Measurements from ENCODE around the gene IGF1. TPM values are rescaled to one million over a fixed set of nuclear protein-coding genes. Genes with fewer than 3 reads are reported as not detected.

IGF1 gene
- total RNA-seq, 1 donor from 2014 or later = 72.9 TPM

DNA sequence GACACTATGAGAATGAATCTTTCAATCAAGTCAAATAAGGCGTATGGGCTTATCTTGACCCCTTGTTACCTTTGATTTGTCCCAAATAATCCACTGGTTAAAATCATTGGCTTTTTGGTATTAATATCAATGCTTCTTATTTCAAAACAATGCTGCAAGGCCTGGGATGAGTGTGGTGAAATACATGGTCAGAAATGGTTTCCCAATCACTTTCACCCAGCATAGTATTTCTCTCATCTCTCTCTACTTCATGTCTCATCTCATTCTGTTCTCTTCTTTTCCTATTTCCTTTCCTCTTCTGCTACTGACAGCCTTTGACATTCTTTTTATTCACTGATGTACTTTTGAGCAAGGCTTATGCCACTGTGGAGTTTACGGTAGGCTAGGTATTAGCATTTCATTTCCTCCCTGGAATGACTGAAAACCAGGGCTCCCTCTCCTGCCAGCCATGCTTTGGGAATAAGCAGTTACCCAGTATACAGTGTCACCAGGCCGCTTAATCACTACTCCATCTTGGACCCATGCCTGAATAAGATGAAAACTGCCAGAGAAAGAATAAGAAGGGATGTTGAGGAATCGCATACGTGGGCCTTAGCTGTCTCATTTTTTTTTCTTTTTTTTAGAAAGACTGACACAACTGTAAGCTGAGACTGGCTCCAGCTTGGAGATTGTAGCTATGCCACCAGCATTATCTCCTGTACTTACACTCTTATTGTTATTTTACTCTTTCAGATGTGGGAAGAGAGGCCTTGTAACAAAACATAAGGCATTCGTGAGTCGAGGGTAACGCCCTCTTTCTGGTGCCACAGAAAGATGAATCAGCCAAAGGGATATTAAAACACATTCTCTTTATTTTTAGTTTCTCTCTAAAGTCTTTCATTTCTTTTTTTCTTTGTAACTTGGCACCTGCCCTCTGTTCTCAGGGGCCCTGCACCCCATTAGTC, 53.5 kb downstream of the IGF1 start:
- no peak for DNase-seq

DNA sequence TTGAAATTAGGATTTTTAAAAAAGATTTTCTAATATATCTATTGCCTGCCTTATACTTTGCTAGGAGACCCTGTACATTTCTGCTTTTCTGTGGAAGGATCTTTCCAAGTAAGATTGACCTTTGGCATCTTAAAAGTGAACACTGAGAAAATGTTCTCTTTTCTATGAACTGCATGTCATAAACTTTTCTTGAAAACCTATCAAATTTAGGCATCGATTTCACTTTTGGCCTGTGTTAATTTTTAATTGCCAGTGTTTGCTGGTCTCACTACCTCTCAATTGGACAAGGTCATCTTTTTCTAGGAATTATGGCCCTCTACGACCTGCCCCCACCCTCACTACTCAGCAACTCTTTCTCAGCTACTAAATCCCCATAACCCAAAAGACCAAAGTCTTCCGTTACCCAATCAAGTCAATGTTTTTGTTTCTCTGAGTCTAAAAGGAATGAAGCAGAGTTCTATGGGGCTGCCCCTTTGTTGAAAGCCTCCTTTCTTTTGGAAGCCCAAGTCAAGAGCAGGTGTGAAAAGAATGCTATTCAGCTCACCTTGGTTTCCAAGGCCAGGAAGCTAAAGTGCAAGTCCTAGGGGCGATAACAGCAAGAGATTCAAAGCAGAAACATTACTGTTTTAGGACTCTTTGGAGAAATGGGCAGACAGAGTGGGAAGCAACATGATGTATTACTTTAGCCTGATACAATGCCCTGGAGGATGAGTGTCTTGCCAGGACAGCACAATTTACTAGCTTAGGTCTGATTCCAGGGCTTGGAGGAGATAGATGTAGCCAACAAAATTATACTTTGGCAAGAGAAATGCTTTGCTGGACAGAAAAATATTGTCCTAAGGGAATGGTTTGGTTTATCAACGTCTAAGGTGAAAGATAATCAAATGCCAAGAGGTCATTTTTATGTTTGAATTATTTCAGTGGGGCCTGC, 55.0 kb downstream of the IGF1 start:
- no peak for DNase-seq

DNA sequence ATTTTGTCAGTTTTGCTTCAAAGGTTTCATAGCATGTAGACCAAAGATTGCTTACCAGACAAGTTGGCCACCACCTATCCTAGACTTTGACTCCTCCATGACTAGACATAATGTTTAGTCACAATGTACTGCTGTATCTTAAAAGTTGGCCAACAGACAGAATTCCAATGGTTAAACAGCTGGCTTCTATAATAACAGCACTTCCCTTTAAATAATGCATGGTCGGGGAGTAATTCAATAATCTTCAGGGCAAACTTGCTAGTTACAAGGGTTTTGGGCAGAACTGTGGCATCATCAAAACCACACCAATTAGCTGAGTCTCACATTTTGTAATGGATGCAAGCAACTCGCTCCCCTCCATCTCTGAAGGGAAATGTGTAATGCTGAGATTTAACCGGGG, 56.9 kb downstream of the IGF1 start:
- DNase-seq = no peak

DNA sequence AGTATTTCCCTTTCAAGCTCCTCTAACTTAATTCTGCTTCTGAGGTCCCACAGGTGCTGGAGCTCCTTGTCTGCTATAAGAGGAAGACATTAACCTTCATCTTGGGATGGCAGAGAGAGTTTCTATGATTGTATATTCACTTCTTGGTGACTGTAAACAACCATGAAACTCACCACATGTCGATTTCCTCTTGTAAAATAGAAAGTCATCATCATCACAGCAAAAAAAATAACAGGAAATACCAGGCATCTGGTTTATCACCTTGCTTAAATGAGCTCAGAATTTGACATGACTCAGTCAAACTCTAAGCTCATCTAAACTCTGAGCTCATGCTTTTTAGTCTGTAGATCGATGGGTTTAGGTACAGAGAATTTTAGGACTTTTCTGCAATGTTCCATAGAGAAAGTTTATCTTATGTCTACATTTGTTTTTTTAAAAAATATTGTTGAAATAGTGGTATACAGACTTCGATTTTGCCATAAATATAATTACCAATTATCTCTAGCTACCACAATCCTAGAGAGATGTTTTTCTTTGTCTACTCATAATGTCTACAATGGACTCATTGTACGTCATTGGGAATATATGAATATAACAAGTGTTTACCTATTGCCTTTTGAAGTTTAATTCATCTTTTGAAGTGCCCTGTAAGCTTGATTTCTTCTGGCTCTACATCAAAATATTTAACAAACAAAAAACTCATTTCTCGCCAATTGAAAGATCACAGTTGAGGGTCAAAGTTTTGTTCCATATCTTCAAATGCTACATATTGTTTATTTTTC, 58.4 kb downstream of the IGF1 start:
- DNase-seq = no peak

DNA sequence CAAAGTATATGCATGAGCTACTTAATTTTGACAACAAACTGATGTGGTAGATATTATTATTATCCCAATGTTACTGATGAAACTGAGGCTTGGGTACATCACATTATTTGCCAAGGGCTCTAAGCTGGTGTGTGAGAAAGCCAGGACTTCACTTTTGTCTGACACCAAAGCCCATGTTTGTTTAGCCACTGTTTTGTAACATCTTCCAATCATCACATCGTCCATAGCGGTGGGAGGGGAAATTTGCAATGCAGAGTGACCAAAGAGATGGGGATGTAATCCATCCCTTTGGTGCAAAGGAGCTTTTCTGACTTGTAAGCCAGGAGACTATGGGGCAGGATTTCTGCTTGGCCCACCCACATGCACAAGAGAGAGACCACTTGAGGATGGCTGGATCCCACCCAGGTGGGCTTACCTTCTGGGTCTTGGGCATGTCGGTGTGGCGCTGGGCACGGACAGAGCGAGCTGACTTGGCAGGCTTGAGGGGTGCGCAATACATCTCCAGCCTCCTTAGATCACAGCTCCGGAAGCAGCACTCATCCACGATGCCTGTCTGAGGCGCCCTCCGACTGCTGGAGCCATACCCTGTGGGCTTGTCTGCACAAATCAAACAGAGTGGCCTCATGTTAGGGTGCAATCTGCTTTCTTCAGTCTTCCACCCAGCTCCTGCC, 61.1 kb downstream of the IGF1 start:
- no peak for DNase-seq

DNA sequence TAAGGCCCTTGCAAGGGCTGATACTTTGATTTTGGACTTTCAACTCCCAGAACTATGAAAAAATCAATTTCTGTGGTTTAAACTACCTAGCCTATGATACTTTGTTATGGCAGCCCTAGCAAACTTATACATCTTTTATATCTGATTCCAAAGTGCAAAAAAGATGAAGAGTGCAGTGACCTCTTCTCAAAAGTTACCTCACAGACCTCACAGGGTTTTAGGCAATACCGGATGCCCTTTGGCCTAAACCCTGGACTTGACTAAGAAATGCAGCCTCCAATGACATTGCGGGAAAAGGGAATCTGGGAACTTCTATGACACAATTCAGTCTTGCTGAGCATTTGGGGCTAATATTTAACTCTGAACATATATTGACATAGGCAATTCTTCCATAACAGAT, 63.3 kb downstream of the IGF1 start:
- no peak for DNase-seq

DNA sequence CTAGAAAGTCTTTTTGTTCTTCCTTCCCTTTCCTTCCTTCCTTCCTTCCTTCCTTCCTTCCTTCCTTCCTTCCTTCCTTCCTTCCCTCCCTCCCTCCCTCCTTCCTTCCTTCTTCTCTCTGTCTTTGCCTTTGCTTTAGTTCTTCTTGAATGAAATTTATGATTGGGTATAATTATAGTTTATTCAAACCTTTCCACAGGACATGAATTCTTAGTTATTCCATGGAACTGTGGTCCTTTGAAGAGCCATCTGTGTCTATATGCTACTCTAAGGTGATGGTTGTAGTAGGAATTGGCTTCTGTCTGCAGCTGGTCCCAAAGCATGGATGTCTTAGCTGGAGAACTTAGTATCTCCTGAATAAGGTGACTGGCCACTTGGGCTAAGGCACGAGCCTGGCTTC, 64.8 kb downstream of the IGF1 start:
- DNase-seq = no peak

DNA sequence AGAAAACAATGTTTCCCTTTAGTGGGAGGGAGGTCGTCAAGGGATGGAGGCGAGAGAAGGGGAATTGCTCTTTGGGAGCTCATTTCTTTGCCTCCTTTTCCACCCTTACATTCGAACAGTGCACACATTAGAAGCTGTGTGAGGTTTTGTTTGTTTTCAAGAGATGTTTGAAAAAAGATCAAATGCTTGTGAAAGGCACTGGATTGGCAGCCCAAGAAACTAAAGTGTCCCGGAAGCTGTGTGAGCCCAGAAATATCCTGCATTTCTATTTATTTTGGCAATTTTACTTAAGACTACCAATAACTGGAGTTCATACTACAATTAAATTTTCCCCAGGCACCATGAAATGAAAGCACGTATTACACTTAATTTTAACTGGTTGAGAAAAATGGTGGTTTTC, 67.0 kb downstream of the IGF1 start:
- no peak for DNase-seq

DNA sequence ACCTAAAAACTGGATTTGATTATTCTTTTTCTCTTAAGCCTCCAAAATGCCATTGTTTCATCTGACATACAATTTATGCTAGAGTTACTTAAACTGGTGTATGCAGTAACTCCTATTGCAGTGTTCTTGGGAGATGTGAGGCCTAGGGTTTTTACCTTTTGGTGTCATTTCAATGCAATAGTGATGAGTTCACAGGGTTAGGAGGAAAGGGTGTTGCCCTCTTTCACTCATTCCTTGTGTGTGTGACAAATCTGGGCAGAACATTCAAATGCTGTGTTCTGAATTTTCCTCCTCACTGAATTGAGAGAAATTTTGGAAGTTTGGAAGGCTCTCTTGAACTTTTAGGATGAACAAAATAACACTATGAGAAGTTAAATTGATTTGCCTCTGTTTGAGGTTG, 69.9 kb downstream of the IGF1 start:
- DNase-seq = no peak

DNA sequence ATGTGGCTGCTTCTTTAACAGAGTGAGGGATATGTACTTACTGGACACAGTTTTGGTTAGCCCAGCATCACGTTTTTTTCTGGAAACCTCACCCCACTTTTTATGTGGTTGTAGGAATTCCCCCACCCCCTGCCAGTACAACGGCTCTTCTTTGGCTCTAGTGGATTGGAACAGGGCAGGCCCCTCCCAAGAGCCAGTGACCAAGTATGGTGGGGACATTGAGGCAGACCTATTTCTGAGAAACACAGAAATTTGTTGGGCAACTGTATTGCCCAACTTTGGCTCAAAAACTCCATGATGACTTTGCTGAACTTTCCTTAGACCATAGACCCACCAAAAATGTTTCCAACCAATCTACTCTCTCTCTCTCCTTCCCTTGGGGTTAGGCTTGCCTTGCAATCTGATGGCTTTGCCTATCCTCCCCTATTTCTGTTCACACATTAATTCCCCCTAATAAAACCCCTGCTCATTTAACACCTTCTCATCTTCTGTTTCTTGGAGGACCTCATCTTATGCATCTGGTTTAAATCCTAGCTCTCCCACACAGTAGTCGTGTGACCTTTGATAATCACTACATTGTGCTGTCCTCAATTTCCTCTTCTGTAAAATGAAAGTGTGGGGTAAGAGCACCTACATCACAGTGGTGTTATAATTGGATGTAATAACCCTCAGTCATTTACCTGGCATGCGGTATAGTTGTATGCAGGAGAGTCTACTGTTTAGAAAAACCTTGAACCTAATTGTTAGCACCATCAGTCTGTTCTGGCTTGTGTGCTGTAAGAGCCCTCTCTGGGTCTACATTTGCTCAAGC, 71.7 kb downstream of the IGF1 start:
- DNase-seq = no peak

DNA sequence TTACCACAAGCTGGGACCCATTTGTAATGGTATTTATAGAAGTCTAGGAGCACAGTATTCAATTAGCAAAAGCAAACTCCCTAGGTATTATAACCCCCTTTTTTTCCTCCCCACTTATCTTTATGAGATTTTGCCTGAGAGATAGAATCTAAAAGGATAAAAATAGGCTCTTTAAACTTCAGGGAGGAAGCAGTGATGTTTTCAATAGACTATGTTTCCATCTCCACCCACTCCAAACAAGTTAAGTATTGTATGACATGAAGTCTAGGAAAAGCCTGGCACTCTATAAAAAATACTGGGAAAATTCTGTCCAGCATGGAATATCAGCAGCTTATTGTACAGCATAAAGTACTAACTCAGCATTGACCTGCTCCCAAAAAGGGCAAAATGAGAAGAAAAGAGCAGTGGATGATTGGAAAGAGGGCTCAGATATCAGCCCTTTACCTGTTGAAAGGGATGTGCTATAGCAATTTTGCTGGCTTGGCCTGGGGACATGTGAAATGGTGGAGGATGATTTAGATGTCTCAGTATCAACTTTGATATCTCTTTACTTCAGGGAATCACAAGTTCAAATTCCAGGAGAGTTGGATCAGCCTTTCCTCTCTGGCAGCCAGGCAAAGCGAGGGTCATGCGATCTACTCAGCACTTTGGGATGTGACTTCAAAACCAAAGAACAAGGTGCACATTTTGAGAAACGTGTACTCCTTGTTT, 72.4 kb downstream of the IGF1 start:
- DNase-seq = no peak

DNA sequence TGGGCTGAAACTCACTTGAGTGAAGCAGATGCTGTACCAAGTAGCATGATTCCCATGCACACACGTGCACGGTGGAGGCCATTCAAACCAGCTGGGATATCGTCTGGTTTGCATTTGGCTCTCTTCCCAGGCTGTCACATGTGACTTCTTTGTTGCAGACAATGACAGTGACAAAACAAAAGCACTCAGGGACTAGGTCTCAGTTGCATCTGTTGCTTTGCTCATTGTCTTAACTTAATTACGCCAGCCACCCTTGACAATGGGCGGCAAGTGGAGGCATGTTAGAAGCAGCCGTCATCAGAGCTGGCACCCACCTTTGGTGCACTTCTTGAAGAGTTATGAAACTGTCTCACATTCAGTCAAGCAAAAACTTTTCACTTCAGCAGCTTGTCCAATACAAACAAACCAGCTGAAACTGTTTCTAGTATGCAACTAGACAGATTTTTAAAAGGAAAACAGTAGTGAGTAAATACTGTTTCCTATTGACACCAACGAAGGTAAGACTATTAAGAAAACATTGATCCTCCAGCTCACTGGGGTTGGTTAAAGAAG, 74.3 kb downstream of the IGF1 start:
- peak; percentile 89 for DNase-seq

DNA sequence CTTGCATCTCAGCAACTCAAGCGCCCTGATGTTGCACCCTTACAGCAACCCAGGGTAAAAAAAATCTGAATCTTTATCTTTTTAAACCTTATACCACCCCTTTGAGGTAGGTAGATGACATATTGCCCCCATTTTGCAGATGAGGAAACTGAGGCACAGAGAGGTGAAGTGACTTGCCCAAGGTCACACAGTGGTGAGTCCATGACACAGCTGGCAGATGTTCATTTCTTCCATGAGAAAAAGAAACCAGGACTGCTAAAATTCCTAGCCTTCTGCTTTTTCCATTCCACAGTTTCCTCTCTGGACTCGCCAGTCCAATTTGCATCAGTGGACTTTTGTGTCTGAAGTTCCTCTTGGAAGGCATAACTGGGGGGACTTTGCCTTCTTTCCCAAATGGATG, 79.3 kb downstream of the IGF1 start:
- no peak for DNase-seq

DNA sequence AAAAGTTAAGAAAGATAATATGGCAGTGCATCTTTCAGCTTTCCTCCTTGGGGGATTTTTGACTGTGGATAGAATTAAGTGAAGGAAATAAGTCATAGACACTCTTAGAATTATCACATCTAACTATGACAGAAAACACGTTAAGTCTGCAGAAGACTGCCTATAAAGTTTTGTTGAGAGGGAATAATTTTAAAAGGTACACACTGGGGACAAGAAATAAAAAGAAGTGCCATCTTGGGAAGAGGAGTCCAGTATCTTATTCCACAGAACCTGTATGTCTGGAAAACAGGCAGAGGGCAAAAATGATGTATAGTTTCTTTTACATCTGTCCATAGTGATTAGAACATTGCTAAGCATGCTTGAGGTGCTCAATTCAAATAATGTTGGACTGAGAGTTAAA, 80.7 kb downstream of the IGF1 start:
- DNase-seq = no peak

DNA sequence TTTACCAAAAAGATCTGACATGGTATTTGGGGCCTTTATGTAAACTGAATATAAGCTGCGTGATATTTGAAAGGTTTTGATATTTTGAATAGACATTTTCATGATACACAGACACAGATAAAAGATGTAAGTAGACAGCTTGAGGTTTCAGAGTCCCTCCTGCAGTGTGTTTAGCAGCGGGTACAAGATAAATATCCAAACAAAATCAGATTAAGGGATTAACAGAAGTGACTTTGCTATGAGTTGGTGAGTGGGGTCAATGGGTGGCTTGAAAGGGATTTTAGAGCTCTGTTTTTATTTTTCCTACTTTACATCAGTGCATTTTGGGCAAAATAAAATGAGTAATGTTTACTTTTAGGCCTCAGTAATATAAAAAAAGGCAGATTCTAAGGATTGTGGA, 84.1 kb downstream of the IGF1 start:
- DNase-seq = no peak

DNA sequence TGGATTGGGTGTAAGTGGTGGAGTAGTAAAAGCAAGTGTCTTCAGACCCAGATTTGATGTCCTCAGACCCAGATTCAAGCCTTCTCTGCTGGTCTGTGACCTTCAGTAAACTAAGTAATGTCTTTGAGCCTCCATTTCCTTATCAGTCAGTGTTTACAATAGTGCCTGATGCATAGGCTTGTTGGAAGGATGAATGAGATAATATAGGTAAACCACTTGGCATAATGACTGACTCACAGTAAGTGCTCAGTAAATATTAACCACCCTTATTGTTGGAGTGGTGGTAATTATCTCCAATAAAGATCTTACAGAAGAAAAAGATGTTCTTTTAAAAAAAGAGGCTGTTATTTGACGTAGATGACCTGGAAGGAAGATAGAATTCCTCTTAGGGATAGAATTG, 86.2 kb downstream of the IGF1 start:
- DNase-seq = no peak

DNA sequence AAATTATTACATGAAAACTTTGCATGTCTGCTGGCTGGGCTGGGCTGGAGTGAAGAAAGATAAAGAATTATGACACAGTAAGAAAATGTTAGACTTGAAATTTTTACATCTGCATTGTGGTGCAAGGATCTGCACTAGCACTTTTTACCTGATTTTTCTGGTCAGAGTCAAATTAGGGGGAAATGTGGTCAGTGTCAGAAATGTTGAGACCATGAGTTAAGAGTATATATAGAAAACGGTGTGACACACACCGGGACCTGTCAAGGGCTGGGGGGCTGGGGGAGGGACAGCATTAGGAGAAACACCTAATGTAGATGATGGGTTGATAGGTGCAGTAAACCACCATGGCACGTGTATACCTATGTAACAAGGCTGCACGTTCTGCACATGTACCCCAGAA, 90.3 kb downstream of the IGF1 start:
- DNase-seq = no peak

DNA sequence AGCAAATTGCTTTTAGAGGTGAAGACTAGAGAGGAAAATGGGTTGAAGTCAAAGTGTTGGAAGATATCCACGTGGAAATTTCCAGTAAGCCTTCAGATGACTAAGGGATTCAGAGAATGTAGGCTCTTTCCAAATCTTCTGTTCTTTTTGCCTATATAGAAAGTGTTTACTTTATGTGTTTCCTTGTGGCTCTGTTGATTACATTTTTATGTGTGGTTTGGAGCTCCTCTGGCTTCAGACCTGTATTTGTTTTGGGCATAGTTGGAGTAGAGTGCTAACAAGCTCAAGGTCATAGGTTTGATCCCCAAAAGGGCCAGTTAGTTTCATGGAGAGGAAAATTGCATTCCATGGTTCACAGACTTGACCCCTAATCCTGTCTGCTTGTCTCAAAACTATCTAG, 91.9 kb downstream of the IGF1 start:
- DNase-seq = no peak

DNA sequence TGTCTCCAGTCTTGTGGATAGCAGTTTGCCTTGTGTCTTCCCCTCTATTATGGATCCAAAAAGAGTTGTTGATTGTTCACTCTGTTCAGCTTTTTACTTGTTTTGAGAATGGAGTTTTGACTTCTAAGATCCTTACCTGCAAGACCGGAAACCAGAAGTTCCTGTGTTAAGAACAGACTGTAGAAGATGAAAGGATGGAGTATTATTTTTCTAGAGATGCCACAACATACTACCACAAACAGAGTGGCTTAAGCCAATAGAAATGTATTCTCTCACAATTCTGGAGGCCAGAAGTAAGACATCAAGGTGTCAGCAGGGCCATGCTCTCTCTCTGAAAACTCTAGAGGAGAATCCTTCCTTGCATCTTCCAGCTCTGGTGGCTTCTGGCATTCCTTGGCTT, 95.0 kb downstream of the IGF1 start:
- no peak for DNase-seq
